Activated CD4-positive, alpha-beta T cell treated with anti-CD3 and anti-CD28 coated beads, Interleukin-2, Interleukin-6, amounts not matched to agents 100 ng/mL and 50 ng/mL, durations not matched to agents 16 hours and 8 hours (primary cell): ENCODE data around the gene OPN1SW.

ENCODE experiments used
- DNase-seq: peaks from one replicate; pipeline ENCODE4 v3.0.0-alpha.2; 2020

Gene OPN1SW

DNA sequence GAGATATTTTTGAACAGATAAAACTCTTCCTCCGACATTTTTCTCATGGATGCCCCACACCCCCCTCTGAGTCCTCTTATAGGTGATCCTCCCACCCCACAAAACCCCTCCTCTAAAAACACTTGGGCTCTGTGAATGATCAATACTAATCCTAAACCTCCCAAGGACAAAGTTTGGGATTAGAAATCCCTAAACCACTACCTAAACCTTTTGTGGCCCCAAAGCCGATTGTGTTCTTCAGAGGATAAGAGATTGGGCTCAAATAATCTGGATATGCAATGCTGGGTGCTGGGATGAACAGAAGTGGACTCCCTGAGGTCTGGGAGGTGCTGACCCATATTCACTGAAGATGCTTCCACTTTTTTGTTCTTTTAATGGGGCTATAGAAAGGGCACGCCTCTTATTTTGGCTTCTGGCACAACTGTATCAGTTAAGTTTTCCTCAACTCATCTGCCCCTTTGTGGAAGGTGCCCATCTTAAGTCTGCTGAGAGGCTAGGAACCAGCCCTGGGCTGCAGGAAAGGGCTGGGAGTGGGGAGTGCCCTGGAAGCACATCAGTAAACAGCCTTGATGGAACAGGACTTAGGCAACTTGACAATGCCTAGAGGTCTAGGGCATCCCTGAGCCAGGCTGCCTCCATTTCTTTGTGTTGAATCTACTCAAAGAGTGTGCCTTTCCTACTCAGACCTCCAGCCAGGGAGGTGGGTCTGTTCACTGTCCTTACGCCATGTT, at the start of gene OPN1SW:
TSS of gene OPN1SW (minus strand) at position 51 of the 731 bp plus-strand sequence. CDS start at position 38, 13 bp downstream.
- DNase-seq: no peak

- no peak for DNase-seq
Measured at GRCh38 chr7:128821724-128822123, 46.1 kb upstream of the OPN1SW start.

DNA sequence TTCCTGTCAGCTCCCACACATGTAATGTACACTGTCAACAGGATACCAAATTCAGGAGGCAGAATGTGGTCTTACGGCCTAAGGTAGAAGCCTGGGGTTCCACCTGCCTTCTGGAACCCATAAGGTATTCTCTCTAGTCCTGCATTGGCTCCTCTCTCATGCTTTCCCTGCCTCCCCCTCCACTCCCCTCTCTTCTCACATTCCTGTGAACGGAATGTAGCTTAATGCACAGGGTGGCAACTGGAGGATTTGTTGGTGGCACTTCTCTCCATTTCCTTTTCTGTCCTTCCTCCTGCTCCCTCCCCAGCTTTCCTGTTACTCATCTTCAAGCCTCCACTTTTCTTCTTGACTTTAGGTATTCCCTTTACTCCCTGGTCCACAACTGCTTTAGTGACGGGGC, 43.1 kb upstream of the OPN1SW start:
- no peak for DNase-seq

GRCh38 chr7:128815289-128815942, 39.8 kb upstream of the OPN1SW start:
- no peak for DNase-seq

- DNase-seq: no peak
Measured at GRCh38 chr7:128814499-128814898, 38.9 kb upstream of the OPN1SW start.

DNA sequence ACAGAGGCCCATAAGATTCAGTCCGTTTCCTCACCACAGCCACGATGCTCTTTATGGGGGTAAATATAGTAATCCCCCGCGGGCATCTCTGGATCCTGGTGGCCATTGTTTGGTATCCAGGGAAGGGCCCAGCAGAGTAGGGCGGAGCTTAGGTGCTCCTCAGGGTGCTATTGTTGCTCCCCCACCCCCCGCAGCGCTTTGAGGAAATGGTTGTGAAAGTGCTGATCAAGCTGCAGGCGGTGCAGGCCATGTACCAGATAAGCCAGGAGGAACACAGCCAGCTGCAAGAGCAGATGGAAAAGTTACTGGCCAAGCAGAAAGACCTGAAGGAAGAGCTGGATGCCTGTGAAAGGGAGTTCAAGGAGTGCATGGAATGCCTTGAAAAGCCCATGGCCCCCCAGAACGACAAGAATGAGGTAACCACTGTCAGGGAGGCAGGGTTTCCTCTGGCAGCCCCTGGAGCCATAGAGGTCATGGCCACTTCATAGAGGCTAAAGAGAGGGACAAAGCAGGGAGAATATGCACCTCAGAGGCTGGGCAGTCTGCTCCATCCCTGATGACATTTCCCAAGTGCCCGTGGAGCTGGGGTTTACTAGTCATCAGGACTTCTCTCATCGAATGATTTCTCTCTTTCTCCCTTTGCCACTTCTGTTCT, 37.0 kb upstream of the OPN1SW start:
- DNase-seq: no peak

- DNase-seq: no peak
Measured at GRCh38 chr7:128811631-128812430, 36.2 kb upstream of the OPN1SW start.

GRCh38 chr7:128810997-128811396, 35.4 kb upstream of the OPN1SW start:
- no peak for DNase-seq

GRCh38 chr7:128810473-128810872, 34.9 kb upstream of the OPN1SW start:
- DNase-seq: no peak

- DNase-seq: no peak
Measured at GRCh38 chr7:128809363-128809762, 33.8 kb upstream of the OPN1SW start.

DNA sequence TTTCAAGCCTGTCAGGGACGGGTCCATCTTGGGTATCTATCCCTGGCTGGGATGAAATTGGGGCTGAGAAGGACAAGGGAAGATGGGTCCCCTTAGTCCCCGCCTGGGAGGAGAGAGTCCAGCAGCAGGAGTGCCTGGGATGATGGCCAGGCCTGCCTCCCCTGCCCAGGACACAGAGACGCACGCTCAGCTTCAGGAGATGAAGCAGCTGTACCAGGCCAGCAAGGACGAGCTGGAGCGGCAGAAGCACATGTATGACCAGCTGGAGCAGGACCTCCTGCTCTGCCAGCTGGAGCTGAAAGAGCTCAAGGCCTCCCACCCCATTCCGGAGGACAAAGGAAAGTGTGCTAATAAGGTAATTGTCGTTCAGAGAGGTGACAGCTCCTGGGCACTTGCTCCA, 31.6 kb upstream of the OPN1SW start:
- DNase-seq: no peak

DNA sequence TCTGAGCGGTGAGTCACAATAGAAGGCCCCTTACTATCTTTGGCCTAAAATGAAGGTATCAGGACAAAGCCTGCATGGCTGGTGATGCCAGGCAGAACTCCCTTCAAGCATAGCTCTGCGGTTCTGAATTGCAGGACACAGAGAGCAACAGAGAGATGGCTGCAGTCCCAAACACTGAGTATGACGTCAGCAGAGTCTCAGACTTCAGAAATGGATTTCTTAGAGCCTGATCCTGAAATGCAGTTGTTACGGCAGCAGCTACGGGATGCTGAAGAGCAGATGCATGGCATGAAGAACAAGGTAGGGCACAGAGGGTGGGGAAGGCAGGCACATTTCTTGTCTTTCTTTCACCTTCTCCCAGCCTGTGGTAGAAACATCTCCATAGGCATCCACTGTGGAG, 29.6 kb upstream of the OPN1SW start:
- DNase-seq: no peak

DNA sequence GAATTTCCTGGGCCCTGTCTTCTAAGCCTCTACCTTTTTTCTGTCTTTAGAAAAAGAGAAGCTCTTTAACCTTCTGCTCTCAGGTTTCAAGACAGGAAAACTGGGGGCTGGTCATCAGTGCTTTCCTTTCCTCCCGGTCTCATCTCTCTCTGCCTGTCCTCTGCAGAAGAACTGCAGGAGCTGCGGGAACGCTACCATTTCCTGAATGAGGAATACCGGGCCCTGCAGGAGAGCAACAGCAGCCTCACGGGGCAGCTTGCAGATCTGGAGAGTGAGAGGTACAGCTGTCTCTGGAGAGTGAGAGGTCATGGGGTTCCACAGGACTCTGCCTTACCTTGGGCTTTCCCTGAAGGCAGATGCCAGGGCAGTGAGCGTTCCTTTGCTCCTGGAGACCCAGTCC, 28.9 kb upstream of the OPN1SW start:
- DNase-seq: no peak

DNA sequence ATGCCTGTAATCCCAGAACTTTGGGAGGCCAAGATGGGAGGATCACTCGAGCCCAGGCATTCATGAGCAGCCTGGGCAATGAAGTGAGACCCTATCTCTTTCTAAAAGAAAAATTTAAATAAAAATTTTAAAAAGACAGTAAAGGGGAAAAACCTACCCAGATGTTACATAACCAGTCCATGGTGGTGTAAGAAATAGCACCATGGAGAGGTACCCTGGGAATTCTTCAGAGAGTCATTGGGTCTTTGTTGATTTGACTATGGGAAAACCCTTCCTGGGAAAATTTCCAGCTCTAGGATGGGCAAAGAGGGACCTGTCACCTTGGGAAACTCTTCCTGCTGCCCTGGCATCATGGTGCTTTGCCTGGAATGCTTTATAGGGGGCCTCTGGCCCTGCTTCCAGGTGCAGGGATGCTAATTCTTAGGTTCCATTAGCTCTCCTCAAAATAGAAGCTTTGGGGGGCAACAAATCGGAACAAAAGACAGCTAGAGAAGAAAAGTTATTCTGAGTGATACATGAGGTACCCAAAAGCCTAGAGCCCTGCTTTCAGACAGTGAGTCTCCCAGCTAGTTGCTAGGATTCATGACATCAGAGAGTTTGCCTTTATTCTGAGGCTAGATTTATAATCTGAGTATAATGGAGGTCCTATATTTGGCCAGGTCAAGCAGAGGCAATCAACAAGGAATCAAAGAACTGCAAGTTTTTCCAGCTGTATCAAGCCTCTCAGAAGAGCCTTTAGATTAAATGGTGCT, 26.2 kb upstream of the OPN1SW start:
- no peak for DNase-seq

GRCh38 chr7:128801003-128801402, 25.4 kb upstream of the OPN1SW start:
- DNase-seq: no peak

GRCh38 chr7:128800567-128800966, 25.0 kb upstream of the OPN1SW start:
- peak; percentile 9 for DNase-seq

DNA sequence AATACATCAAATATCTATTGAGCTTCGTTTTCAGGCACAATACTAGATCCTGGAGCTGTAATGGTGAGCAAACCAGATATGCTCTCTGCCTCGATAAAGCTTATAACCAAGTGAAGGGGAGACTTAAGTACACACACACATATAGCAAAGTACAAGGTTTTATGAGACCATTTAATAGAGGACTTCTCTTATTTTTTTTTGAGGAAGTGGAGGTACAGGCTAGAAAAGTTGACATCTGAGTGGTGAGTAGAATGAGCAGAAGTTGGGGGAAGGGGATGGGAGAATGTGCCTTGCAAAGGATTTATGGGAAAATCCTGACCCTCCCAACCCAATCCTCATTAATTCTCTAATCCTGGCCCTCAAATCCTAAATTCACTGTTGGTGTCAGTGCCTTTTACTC, 23.9 kb upstream of the OPN1SW start:
- no peak for DNase-seq

GRCh38 chr7:128796327-128796726, 20.7 kb upstream of the OPN1SW start:
- no peak for DNase-seq

DNA sequence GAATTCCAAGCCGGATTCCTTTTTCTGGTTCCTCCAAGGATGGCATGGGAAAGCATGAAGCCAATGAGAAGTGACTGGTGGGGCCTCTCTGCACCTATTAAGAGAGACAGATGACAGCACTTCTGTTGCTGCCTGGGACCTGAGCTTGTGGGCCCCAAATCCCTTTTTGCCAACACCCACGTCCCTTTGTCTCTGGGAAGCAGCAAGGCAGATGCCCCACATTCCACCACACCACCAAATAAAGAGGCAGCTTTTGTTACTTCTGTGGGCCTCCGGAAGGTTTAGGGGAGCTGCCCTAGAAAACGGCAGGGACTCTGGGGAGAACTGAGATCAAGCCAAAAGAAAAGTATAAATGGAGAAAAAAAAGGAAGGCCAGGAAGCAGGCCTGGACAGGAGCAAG, 19.5 kb upstream of the OPN1SW start:
- no peak for DNase-seq

- no peak for DNase-seq
Measured at GRCh38 chr7:128794436-128794835, 18.8 kb upstream of the OPN1SW start.

DNA sequence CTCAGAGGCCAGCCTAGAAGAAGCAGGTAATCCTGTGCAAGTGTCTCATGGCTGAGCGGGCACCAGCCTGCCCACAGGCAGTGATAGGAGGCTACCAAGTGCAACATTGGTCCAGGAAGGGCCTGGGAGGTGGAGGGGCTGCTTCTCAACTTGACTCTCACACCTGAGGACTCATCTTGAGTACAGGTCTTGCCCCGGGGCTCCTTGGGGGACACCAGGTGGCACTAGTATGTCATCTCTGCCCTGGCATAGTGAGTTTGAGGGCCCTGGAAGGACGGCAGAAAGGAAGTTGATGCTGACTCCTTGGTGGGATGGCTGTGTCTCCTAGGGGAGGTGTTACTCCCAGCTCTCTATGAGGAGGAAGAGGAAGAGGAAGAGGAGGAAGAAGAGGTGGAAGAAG, 18.4 kb upstream of the OPN1SW start:
- peak; percentile 30 for DNase-seq

GRCh38 chr7:128793181-128793547, 17.6 kb upstream of the OPN1SW start:
- no peak for DNase-seq
